Spleen (tissue), 11 donors: Measurements from ENCODE around the gene RBM10. TPM values are rescaled to one million over a fixed set of nuclear protein-coding genes. Genes with fewer than 3 reads are reported as not detected.

Experiments
- DNase-seq: peaks from one replicate; pipeline ENCODE4 v3.0.0-alpha.2; 2020
- H3K27ac ChIP-seq, 8 donors: fragments of 200-600 bp; sonication (generic) in 7 of 8; 1 replicate in 4 of 8; 2 replicates in 4 of 8; pipeline versions ENCODE4 v1.5.0 to v1.8.0; 2016 to 2021; ENCODE audit warnings: inconsistent platforms in 4 of 8, mild to moderate bottlenecking in 4 of 8, moderate library complexity in 1 of 8
- H3K27me3 ChIP-seq, 7 donors: fragments of 200-600 bp; sonication (generic) in 6 of 7; replicated peaks in 1 of 7; 1 replicate in 4 of 7; 2 replicates in 3 of 7; pipeline versions ENCODE4 v1.5.0 to v1.8.0; 2016 to 2021; ENCODE audit warnings: inconsistent platforms in 3 of 7, mild to moderate bottlenecking in 1 of 7
- H3K36me3 ChIP-seq, 6 donors: fragments of 200-600 bp; sonication (generic) in 5 of 6; 1 replicate in 4 of 6; 2 replicates in 2 of 6; pipeline versions ENCODE4 v1.5.0 to v1.8.0; 2016 to 2021; ENCODE audit warnings: inconsistent platforms in 2 of 6
- H3K4me1 ChIP-seq, 6 donors: fragments of 200-600 bp; sonication (generic) in 5 of 6; 1 replicate in 3 of 6; 2 replicates in 3 of 6; pipeline versions ENCODE4 v1.5.0 to v1.8.0; 2016 to 2021; ENCODE audit warnings: inconsistent platforms in 3 of 6
- H3K4me3 ChIP-seq, 8 donors: fragments of 200-600 bp; sonication (generic) in 7 of 8; 1 replicate in 4 of 8; 2 replicates in 4 of 8; pipeline versions ENCODE4 v1.5.0 to v1.8.0; 2016 to 2021; ENCODE audit warnings: inconsistent platforms in 4 of 8, mild to moderate bottlenecking in 4 of 8, moderate library complexity in 2 of 8
- H3K9me3 ChIP-seq, 8 donors: fragments of 200-600 bp; sonication (generic) in 7 of 8; 1 replicate in 4 of 8; 2 replicates in 4 of 8; pipeline versions ENCODE4 v1.5.0 to v1.8.0; 2016 to 2021; ENCODE audit warnings: inconsistent platforms in 4 of 8
- POLR2A ChIP-seq, 3 donors: fragments of 450-650 bp; IDR thresholded peaks; one replicate each; pipeline ENCODE4 v1.5.1; 2017; ENCODE audit warnings: antibody characterized with exemption in 3 of 3, mild to moderate bottlenecking in 1 of 3
- POLR2AphosphoS5 ChIP-seq, 3 donors: sonication (generic); formaldehyde crosslinking; IDR thresholded peaks; one replicate each; pipeline ENCODE4 v1.5.1; 2017; ENCODE audit warnings: antibody characterized with exemption in 3 of 3
- WGBS, 5 donors: extraction: QIAGEN DNeasy Blood & Tissue Kit in 3 of 5; methylation state at CpG; one replicate each; pipeline versions ENCODE4 v1.1.5 to v1.1.7; 2013 to 2018; 5-methylcytosine and 5-hydroxymethylcytosine counted together
- intact Hi-C: fragments of 100-400 bp; cut with DNase I; formaldehyde crosslinking; loops from one replicate; pipeline ENCODE4 v1.15.0; 2023; ENCODE audit warnings: low total_unique reads
- polyA plus RNA-seq, 3 donors: library from polyadenylated mRNA; stranded (reverse); fragments of 200-250 nt; gene quantifications; one replicate each; pipeline ENCODE4 v1.2.1, GENCODE V29; 2013
- total RNA-seq, 7 donors: library from RNA; depleted of rRNA in 3 of 7; stranded (reverse); fragments of >200 nt in 3 of 7; fragmentation: NEBNext Ultra II Directional in 4 of 7; extraction: Animal tissue kit (Norgen Biotek cat#: 25700) in 4 of 7; gene quantifications; one replicate each; pipeline versions ENCODE4 v1.1.0 to v1.2.1, GENCODE V29; 2016 to 2021
- TF ChIP-seq, protein P1 (sequence below), 11 experiments: fragments of 200-600 bp in 7 of 11; fragments of 450-650 bp in 4 of 11; sonication (generic) in 4 of 11; IDR thresholded peaks in 8 of 11; conservative IDR thresholded peaks in 3 of 11; 1 replicate in 7 of 11; 2 replicates in 4 of 11; pipeline versions ENCODE4 v1.4.0 to v1.8.0; 2016 to 2021; ENCODE audit warnings: antibody characterized with exemption in 11 of 11, inconsistent platforms in 4 of 11, mild to moderate bottlenecking in 1 of 11
- donor health status: healthy with polysubstance abuse.
- donor health status: DM: no; HTN: no; CAD: no; lungs with moderate emphysema.
- donor health status: DM: no; HTN: no; CAD: no.
- donor health status: Bipolar disorder and iron deficiency.
- donor health status: healthy.
- donor health status: DM: no; HTN: no; CAD: no.
- donor health status: DM: yes; HTN: yes; CAD: no.

RBM10 gene
- total and polyA plus RNA-seq, 10 donors, result 21.6 to 38.4 (median 29.7) TPM

DNA sequence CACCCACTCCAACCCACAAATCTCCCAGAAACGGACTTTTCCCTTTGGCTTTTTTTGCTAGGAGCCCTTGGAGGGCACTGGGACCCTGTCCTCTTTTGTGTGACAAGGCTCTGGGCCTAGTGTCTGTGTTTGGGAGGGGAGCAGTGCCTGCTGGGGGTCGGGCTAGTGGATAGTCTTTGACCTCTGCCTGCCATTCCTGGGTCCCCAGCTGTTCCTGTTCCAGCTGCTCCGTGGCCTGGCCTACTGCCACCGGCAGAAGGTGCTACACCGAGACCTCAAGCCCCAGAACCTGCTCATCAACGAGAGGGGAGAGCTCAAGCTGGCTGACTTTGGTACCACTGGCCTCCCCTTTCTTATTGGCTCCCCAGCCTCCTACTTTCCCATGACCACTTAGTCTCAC is 81.0 kb downstream of the RBM10 start:
- Histone ChIP-seq H3K9me3 (no peaks in the 10 kb centered on the region), H3K27me3 (no peaks in the 10 kb centered on the region), H3K36me3 (peaks cover 0 to 78% (median 58%) of the 10 kb centered on the region in 6 donors), H3K4me1 (peaks cover 0 to 11% (median 0%) of the 10 kb centered on the region in 6 donors), H3K27ac (no peak overlapping the region), H3K4me3 (no peak overlapping the region)
- intact Hi-C loops, result no loop called here
- TF ChIP-seq, protein P1, sequence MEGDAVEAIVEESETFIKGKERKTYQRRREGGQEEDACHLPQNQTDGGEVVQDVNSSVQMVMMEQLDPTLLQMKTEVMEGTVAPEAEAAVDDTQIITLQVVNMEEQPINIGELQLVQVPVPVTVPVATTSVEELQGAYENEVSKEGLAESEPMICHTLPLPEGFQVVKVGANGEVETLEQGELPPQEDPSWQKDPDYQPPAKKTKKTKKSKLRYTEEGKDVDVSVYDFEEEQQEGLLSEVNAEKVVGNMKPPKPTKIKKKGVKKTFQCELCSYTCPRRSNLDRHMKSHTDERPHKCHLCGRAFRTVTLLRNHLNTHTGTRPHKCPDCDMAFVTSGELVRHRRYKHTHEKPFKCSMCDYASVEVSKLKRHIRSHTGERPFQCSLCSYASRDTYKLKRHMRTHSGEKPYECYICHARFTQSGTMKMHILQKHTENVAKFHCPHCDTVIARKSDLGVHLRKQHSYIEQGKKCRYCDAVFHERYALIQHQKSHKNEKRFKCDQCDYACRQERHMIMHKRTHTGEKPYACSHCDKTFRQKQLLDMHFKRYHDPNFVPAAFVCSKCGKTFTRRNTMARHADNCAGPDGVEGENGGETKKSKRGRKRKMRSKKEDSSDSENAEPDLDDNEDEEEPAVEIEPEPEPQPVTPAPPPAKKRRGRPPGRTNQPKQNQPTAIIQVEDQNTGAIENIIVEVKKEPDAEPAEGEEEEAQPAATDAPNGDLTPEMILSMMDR (IDR thresholded peaks at IDR 0.05 in 8 of 11, conservative IDR thresholded peaks at IDR 0.05 in 3 of 11), result no peak
- TF ChIP-seq POLR2A (IDR thresholded peaks at IDR 0.05), result no peak
- no peak for TF ChIP-seq POLR2AphosphoS5 (IDR thresholded peaks at IDR 0.05)
- DNase-seq, result peak; percentile 66
- WGBS, 5 donors, result 88 to 94% (median 93%) methylated on average over 5 to 6 of the region's 6 CpGs

DNA sequence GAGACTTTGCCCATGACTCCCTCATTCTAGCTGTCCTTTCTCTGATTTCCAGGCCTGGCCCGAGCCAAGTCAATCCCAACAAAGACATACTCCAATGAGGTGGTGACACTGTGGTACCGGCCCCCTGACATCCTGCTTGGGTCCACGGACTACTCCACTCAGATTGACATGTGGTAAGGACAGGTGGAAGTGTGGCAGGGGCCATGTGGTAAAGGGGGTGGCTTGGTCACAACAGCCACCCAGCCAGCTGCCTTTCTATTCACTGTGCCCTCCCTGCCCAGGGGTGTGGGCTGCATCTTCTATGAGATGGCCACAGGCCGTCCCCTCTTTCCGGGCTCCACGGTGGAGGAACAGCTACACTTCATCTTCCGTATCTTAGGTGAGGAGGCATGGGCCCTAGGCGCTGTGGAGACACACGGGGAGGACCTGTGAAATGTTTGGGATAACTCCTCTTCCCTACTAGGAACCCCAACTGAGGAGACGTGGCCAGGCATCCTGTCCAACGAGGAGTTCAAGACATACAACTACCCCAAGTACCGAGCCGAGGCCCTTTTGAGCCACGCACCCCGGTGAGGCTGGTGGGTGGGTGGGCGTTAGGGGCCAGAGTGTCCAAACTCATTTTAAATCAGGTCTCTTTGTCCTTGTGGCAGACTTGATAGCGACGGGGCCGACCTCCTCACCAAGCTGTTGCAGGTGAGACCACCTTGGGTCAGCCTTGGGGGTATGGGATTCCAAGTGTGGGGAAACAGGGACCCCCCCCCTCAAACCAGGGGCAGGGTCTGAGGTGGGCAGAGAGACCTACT is 81.7 kb downstream of the RBM10 start:
- no peaks in the 10 kb centered on the region for H3K9me3 ChIP-seq
- peaks cover 0 to 5% (median 0%) of the 10 kb centered on the region in 6 donors for H3K4me1 ChIP-seq
- intact Hi-C loops, result no loop called here
- no peaks in the 10 kb centered on the region for H3K27me3 ChIP-seq
- TF ChIP-seq POLR2AphosphoS5 (IDR thresholded peaks at IDR 0.05), result no peak
- TF ChIP-seq POLR2A (IDR thresholded peaks at IDR 0.05), result no peak
- TF ChIP-seq, protein P1 (IDR thresholded peaks at IDR 0.05 in 8 of 11, conservative IDR thresholded peaks at IDR 0.05 in 3 of 11), result no peak
- peak; percentile 69 for DNase-seq
- H3K36me3 ChIP-seq, result peaks cover 0 to 78% (median 58%) of the 10 kb centered on the region in 6 donors
- WGBS, 5 donors, result 79 to 92% (median 90%) methylated on average over 5 to 19 of the region's 19 CpGs
- no peak overlapping the region for H3K4me3 ChIP-seq
- H3K27ac ChIP-seq, result no peak overlapping the region

DNA sequence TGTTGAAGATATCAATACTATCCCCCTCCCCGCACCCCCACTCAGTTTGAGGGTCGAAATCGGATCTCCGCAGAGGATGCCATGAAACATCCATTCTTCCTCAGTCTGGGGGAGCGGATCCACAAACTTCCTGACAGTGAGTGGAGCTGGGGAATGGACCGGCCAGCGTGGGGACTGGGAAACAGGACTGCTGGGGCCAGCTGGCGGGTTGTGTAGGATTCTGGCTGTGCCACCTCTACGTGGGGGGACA is 82.2 kb downstream of the RBM10 start:
- H3K4me1 ChIP-seq, result peaks cover 0 to 1% (median 0%) of the 10 kb centered on the region in 6 donors
- no peak overlapping the region for H3K27ac ChIP-seq
- peaks cover 0 to 78% (median 56%) of the 10 kb centered on the region in 6 donors for H3K36me3 ChIP-seq
- H3K27me3 ChIP-seq, result no peaks in the 10 kb centered on the region
- 93 to 97% (median 95%) methylated on average over 9 of the region's 9 CpGs for WGBS, 5 donors
- no peak for DNase-seq
- intact Hi-C loops, result no loop called here
- no peak overlapping the region for H3K4me3 ChIP-seq
- TF ChIP-seq POLR2A (IDR thresholded peaks at IDR 0.05), result no peak
- H3K9me3 ChIP-seq, result no peaks in the 10 kb centered on the region

DNA sequence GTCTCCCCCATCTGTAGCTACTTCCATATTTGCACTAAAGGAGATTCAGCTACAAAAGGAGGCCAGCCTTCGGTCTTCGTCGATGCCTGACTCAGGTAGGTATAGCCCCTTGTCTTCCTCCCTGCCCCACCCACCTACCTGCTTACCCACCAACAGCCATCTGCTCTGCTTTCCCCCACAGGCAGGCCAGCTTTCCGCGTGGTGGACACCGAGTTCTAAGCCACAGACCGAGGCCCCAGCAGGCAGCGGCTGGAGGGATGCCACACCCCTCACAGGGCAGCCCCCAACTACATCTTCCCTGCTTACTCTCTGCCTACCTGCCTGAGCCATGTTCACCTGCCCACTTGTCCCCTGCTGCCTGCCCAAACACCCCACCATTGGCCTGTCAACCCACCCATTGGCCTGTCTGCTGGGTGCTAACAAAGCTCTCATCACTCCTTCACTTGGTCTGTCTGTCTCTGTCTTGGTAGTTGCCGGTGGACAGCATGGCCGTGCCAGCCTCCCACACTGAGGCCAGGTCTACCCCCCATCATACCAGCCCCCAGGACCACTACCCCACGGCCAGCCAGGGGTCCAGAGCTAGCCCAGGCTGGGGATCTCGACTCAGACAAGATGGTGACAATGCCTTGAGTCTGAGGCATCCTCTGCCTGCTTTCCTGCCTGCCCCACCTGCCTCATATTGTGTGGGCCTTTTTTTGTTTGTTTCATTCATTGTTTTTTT is 83.7 kb downstream of the RBM10 start:
- peaks cover 0 to 67% (median 50%) of the 10 kb centered on the region in 6 donors for H3K36me3 ChIP-seq
- no peaks in the 10 kb centered on the region for H3K9me3 ChIP-seq
- DNase-seq, result peak; percentile 70
- peaks cover 0 to 7% (median 0%) of the 10 kb centered on the region in 6 donors for H3K4me1 ChIP-seq
- intact Hi-C loops, result no loop called here
- H3K4me3 ChIP-seq, result no peak overlapping the region
- TF ChIP-seq POLR2AphosphoS5 (IDR thresholded peaks at IDR 0.05), result peak in 1 of 3 donors; percentile 23
- no peak for TF ChIP-seq POLR2A (IDR thresholded peaks at IDR 0.05)
- H3K27me3 ChIP-seq, result no peaks in the 10 kb centered on the region
- 95 to 100% (median 96%) methylated on average over 12 of the region's 12 CpGs for WGBS, 5 donors
- no peak overlapping the region for H3K27ac ChIP-seq

DNA sequence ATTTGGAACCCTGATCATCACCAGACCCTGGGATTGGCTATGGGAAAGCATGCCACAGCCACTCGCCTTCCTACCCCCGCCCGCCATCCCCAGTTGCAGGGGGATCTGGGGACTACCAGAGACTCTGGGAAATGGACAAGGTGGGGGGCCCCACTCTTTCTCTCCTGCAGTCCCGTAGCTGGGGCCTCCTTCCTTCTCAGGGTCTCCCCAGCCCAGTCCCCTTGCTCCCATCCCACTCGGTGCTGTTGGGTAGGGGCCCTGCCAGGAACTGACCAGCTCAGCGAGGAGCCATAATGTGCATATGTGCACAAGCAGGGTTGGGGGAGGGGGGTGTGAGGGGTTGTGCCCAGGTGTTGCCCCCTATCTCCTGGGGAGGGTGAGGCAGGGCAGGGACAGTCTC is 84.4 kb downstream of the RBM10 start:
- Histone ChIP-seq H3K27me3 (no peaks in the 10 kb centered on the region), H3K36me3 (peaks cover 0 to 60% (median 43%) of the 10 kb centered on the region in 6 donors), H3K4me3 (no peak overlapping the region), H3K4me1 (peaks cover 0 to 10% (median 0%) of the 10 kb centered on the region in 6 donors), H3K9me3 (no peaks in the 10 kb centered on the region), H3K27ac (no peak overlapping the region)
- peak; percentile 73 for DNase-seq
- intact Hi-C loops, result no loop called here
- WGBS, 5 donors, result 92 to 98% (median 97%) methylated on average over 5 to 6 of the region's 6 CpGs
- TF ChIP-seq POLR2A (IDR thresholded peaks at IDR 0.05), result no peak
- TF ChIP-seq POLR2AphosphoS5 (IDR thresholded peaks at IDR 0.05), result no peak
